Measurements from ENCODE around the gene SLC38A3. TPM values are rescaled to one million over a fixed set of nuclear protein-coding genes. Genes with fewer than 3 reads are reported as not detected.

The SLC38A3 gene
- total RNA-seq, 2 experiments from 2014 or later: not detected

- no peak for DNase-seq
- H3K9me3 Mint-ChIP-seq: no peaks in the 10 kb centered on the region
- H3K4me1 Mint-ChIP-seq: no peaks in the 10 kb centered on the region
- no peaks in the 10 kb centered on the region for H3K36me3 Mint-ChIP-seq (ENCODE audit: low read depth)
- H3K27me3 Mint-ChIP-seq: peaks cover 41% of the 10 kb centered on the region
- POLR2A ChIA-PET: interaction anchor here (1.0 to 2.4 kb wide), 2 partner anchors 7 to 9 kb away, joined by 3 to 12 read pairs; no protein-coding TSS in a partner anchor
- CTCF ChIA-PET: interaction anchor here (2.2 kb wide), 1 partner anchor 25 kb away, joined by 10 read pairs; no protein-coding TSS in a partner anchor
- H3K4me3 Mint-ChIP-seq: no peak overlapping the region
- no peak overlapping the region for H3K27ac Mint-ChIP-seq
Observed at GRCh38 chr3:50201573-50202315, 3.3 kb upstream of the SLC38A3 start.

DNA sequence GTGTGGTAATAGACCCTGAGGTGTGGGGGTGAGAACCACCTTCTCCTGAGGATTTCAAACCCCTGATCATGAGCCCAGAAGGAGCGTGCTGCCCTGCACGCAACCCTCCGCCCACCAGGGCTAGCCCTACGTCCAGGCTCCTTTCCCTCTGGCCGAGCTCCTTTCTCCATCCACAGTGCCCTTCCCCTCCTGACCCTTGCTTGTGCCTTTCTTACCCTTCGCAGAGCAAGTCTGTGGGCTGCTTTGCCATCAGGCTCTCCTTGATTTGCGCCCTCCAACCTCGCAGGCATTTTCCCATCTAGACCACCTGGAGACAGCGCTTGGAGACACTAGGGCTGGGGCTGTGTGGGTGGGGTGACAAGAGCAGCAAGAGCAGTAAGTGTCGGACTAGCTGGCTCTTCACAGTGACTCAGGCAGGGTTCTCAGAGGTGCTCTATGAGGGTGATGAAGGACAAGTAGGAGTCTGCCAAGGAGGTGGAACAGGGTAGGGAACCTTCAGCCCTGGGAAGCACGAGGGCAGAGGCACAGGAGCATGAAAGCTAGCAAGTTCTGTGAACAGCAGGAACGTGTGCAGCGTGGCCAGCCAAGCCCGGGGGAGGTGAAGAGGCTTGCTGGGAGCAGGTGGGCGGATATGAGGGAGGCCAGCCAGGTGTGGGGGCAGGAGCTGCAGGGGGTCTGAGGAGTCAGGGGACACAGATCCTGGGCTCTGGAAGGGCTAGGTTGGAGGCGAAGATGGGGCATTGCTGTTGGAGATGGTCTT, 2.5 kb upstream of the SLC38A3 start:
- Mint-ChIP-seq H3K4me1 (no peaks in the 10 kb centered on the region), H3K27me3 (peaks cover 47% of the 10 kb centered on the region), H3K4me3 (no peak overlapping the region), H3K36me3 (ENCODE audit: low read depth) (no peaks in the 10 kb centered on the region), H3K27ac (no peak overlapping the region), H3K9me3 (no peaks in the 10 kb centered on the region)
- no peak for DNase-seq
- POLR2A ChIA-PET: interaction anchor here (1.0 to 2.4 kb wide), 3 partner anchors 8 to 19 kb away, joined by 3 to 12 read pairs (median 3); no protein-coding TSS in a partner anchor
- CTCF ChIA-PET: interaction anchor here (0.8 to 2.2 kb wide), 2 partner anchors 8 to 24 kb away, joined by 4 to 10 read pairs; no protein-coding TSS in a partner anchor

GRCh38 chr3:50203113-50203808, 1.8 kb upstream of the SLC38A3 start:
- no peaks in the 10 kb centered on the region for H3K9me3 Mint-ChIP-seq
- no peaks in the 10 kb centered on the region for H3K36me3 Mint-ChIP-seq (ENCODE audit: low read depth)
- H3K27me3 Mint-ChIP-seq: peaks cover 50% of the 10 kb centered on the region
- no peak for DNase-seq
- no peaks in the 10 kb centered on the region for H3K4me1 Mint-ChIP-seq
- CTCF ChIA-PET: interaction anchor here (0.8 to 2.2 kb wide), 3 partner anchors 9 to 23 kb away, joined by 3 to 10 read pairs (median 4); partner anchors contain the start of gene GNAT1
- no peak overlapping the region for H3K4me3 Mint-ChIP-seq
- H3K27ac Mint-ChIP-seq: no peak overlapping the region
- POLR2A ChIA-PET: interaction anchor here (1.4 to 2.4 kb wide), 2 partner anchors 9 to 18 kb away, joined by 3 to 12 read pairs; no protein-coding TSS in a partner anchor

DNA sequence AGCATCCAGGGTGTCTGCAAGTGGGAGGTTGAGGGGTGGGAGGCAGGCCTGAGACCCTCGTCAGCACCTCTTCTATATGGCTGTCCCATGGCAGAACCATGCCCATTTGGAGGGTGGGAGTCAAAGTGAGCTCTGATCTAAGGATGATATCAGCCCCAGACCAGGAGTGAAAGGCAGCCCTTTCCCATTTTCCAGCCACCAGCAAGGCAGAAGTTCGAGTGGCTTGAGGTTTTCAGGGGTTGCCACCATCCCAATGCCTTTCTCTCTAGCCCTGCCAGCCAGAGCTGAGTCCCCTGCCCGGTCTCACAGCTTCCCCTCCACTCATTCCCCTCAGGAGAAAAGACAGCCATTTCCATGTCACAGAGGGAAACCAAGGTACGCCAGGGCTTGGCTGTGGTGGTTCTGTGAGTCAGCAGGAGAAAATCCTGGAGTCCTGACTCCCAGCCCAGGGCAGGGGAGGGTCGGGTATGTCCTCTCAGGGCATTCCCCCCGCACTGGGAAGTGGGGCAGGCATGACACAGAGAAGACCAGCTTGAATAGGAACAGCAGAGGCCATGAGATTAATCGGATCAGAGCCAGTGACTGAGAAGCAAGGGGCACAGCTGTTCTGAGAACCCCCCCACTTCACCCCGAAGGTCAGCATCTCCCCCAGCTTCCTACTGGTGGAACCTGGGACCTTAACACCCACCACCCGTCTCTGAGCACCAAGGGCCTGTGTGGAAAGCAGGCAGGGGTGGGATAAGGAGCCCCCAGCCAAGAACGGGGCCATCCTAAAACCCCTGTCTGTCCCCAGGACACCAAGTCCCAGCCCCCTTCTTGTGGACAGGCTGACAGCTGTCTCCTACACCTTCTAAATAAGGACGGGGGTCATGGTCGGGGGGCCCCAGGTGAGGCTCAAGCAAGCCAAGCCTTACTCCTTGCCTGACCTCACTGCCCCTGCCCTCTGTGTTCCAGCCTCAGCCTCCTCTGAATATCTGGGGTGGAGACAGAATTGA, 965 bp upstream of the SLC38A3 start:
- Mint-ChIP-seq H3K9me3 (no peaks in the 10 kb centered on the region), H3K4me1 (no peaks in the 10 kb centered on the region), H3K36me3 (ENCODE audit: low read depth) (no peaks in the 10 kb centered on the region), H3K27ac (no peak overlapping the region), H3K4me3 (no peak overlapping the region), H3K27me3 (peaks cover 54% of the 10 kb centered on the region)
- DNase-seq: no peak
- CTCF ChIA-PET: interaction anchor here (1.0 to 1.1 kb wide), 2 partner anchors 8 to 12 kb away, joined by 3 read pairs; partner anchors contain the start of gene GNAT1
- POLR2A ChIA-PET: interaction anchor here (1.2 to 2.4 kb wide), 3 partner anchors 10 to 33 kb away, joined by 3 to 12 read pairs (median 3); no protein-coding TSS in a partner anchor

DNA sequence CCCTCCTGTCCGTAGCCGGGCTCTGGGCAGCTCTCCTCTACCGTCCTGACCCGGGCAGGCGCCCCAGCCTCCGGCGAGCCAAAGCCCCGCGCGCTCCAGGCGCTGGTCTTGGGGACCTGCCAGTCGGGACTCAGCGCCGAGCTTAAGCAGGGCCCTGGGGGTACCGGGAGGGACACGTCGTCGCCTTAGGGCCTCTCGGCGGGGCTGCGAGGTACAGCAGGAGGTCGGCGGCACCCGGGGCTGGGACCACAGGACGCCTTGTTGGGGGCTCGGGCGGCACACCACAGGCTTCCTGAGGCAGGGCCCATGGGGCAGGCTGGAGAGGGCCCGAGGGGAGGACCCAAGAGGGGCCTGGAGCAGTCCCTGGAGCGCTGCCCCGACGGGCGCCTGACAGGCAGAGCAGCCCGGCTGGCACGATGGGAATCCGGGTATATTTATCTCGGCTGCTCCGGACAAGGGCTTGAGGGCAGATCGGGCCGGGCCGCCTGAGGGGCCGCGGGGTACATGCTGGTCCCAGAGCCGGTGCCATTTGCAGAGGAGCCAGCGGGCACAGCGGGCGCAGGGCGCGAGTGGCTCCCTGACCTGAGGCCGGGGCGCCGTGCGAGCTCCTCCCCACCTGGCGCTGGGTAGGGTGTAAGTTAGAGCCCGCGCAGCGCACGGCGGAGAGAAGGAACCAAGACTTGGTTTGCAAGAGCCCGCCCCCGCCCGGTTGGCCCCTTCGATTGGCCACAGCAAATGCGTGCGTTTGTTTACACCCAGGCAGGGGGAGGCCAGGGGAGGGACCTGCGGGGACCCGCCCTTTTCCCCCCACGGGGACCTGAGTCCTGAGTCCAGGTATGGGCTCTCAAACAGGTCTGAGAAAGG, 574 bp downstream of the SLC38A3 start:
- no peaks in the 10 kb centered on the region for H3K9me3 Mint-ChIP-seq
- no peaks in the 10 kb centered on the region for H3K4me1 Mint-ChIP-seq
- ChIA-PET CTCF (interaction anchor here (0.8 to 1.1 kb wide), 3 partner anchors 10 to 41 kb away, joined by 3 to 5 read pairs (median 3); no protein-coding TSS in a partner anchor), POLR2A (interaction anchor here (1.2 kb wide), 1 partner anchor 31 kb away, joined by 3 read pairs; no protein-coding TSS in a partner anchor)
- DNase-seq: peak; percentile 24
- H3K27me3 Mint-ChIP-seq: peaks cover 52% of the 10 kb centered on the region
- no peak overlapping the region for H3K4me3 Mint-ChIP-seq
- no peak overlapping the region for H3K27ac Mint-ChIP-seq
- H3K36me3 Mint-ChIP-seq (ENCODE audit: low read depth): no peaks in the 10 kb centered on the region

GRCh38 chr3:50207359-50208042, 2.4 kb downstream of the SLC38A3 start:
- H3K27ac Mint-ChIP-seq: no peak overlapping the region
- DNase-seq: no peak
- ChIA-PET CTCF (interaction anchor here (0.6 kb wide), 1 partner anchor 391 kb away, joined by 4 read pairs; no protein-coding TSS in a partner anchor), POLR2A (no interaction called here)
- peaks cover 43% of the 10 kb centered on the region for H3K27me3 Mint-ChIP-seq
- H3K4me3 Mint-ChIP-seq: no peak overlapping the region
- H3K36me3 Mint-ChIP-seq (ENCODE audit: low read depth): no peaks in the 10 kb centered on the region
- H3K9me3 Mint-ChIP-seq: no peaks in the 10 kb centered on the region
- H3K4me1 Mint-ChIP-seq: no peaks in the 10 kb centered on the region

DNA sequence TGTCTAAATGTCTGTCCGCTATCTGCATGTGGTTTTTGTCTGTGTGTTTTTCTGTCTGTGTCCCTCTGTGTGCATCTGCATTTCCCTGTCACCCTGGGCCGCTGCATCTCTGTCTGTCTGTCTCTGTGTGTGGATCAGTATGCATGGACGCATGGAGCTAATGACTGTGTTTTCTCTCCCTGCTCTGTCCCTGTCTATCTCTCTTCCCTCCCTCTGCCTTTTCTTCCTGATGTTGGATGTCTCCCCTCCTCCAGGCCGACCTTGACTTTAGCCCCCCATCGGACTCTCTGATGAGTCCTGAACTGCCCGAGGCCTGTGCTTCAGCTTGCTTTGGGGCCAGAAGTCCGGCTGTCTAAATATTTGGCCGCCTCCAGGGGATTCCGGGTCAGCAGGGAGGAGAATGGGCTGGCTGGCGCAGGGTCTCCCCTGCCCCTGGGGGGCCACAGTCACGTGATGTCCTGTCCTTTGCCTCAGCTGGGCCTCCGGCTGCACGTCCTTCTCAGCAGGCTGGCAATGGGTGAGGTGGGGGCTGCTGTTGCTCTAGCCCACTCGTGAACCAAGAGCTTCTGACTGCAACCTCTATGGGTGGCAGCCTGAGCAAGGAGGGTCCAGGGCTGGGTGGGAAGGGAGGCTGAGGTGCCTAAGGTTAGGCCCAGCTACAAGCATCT, 3.7 kb downstream of the SLC38A3 start:
- peaks cover 31% of the 10 kb centered on the region for H3K27me3 Mint-ChIP-seq
- no peak for DNase-seq
- POLR2A ChIA-PET: no interaction called here
- H3K27ac Mint-ChIP-seq: no peak overlapping the region
- H3K4me3 Mint-ChIP-seq: no peak overlapping the region
- CTCF ChIA-PET: interaction anchor here (0.7 to 4.4 kb wide), 5 partner anchors 14 to 87 kb away, joined by 3 to 18 read pairs (median 3); partner anchors contain the start of gene GNAT1
- no peaks in the 10 kb centered on the region for H3K4me1 Mint-ChIP-seq
- no peaks in the 10 kb centered on the region for H3K9me3 Mint-ChIP-seq
- no peaks in the 10 kb centered on the region for H3K36me3 Mint-ChIP-seq (ENCODE audit: low read depth)

- ChIA-PET CTCF (interaction anchor here (0.8 to 4.4 kb wide), 4 partner anchors 15 to 114 kb away, joined by 3 to 18 read pairs (median 5); partner anchors contain the start of gene GNAT1), POLR2A (interaction anchor here (1.1 to 1.4 kb wide), 3 partner anchors 8 to 61 kb away, joined by 3 read pairs; no protein-coding TSS in a partner anchor)
- no peak for DNase-seq
- H3K4me1 Mint-ChIP-seq: no peaks in the 10 kb centered on the region
- no peak overlapping the region for H3K4me3 Mint-ChIP-seq
- peaks cover 21% of the 10 kb centered on the region for H3K27me3 Mint-ChIP-seq
- no peaks in the 10 kb centered on the region for H3K36me3 Mint-ChIP-seq (ENCODE audit: low read depth)
- no peak overlapping the region for H3K27ac Mint-ChIP-seq
- H3K9me3 Mint-ChIP-seq: no peaks in the 10 kb centered on the region
Observed at GRCh38 chr3:50210176-50210509, 5.1 kb downstream of the SLC38A3 start.

DNA sequence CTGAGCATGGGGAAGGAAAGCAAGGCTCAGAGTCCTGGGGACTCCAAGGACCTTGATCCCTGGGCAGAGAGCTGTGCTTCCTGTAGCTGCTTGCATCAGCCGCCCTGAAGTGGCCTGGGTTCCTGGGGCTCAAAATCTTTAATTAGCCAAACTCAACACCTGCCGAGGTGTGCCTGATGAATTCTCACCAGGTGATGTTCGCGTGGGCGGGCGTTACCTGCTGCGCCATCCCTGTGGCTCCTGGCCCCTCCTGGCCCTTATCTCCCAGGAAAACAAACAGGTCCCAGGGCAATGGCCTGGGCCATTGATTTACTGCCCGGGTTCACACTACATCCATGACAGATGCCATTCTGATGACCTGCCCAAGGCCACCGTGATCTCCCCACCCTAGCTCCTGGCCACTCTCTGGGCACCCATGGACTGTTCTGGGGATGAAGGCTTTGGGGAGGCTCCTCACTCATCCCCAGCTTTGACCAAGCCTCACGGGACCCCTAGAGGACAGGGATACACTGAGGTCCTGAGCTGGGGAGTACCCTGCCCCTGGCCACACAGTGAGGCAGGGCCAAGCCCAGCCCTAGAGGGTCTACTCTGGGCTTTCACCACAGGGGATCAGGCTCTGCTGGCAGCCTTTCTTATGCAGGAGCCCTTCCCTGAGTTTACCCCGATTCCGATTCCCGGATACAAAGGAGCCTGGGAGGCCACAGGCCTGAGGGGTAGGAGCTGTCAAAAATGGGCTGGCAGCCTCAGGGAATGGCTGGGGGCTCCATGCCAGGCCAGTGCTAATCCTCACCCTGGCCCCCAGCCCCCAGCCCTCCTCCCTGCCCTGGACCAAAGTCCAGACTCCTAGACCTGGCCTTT, 5.7 kb downstream of the SLC38A3 start:
- H3K27me3 Mint-ChIP-seq: peaks cover 21% of the 10 kb centered on the region
- CTCF ChIA-PET: interaction anchor here (0.8 to 4.4 kb wide), 6 partner anchors 16 to 114 kb away, joined by 3 to 18 read pairs (median 4); partner anchors contain the start of gene GNAT1
- no peak for DNase-seq
- H3K4me3 Mint-ChIP-seq: no peak overlapping the region
- H3K36me3 Mint-ChIP-seq (ENCODE audit: low read depth): no peaks in the 10 kb centered on the region
- H3K9me3 Mint-ChIP-seq: no peaks in the 10 kb centered on the region
- POLR2A ChIA-PET: interaction anchor here (1.1 to 1.4 kb wide), 3 partner anchors 9 to 61 kb away, joined by 3 read pairs; no protein-coding TSS in a partner anchor
- no peaks in the 10 kb centered on the region for H3K4me1 Mint-ChIP-seq
- H3K27ac Mint-ChIP-seq: no peak overlapping the region

All from activated CD4-positive, alpha-beta memory T cell treated with anti-CD3 and anti-CD28 coated beads, Interleukin-2, amount 10 ng/mL, durations not matched to agents 7 days and 5 days (primary cell).